Fibroblast of villous mesenchyme (primary cell): ENCODE measurements around the gene EPB41L4B. TPM values are rescaled to one million over a fixed set of nuclear protein-coding genes. Genes with fewer than 3 reads are reported as not detected.

Source experiments
- DNase-seq: peaks from one replicate; pipeline ENCODE4 v3.0.0-alpha.2; 2010; ENCODE audit warnings: low read depth
- H3K4me3 ChIP-seq: 2 replicates; pipeline ENCODE4 v1.5.1; 2011; ENCODE audit warnings: low read depth, mild to moderate bottlenecking, low read length
- CTCF ChIP-seq: IDR thresholded peaks from 2 replicates; pipeline ENCODE4 v1.5.1; 2012; ENCODE audit warnings: low read depth, mild to moderate bottlenecking, low read length; ENCODE audit not compliant: insufficient read depth
- total RNA-seq: library from RNA; depleted of rRNA; stranded (reverse); fragments of >200 nt; gene quantifications from 2 replicates; pipeline ENCODE4 v1.2.3, GENCODE V29; 2012

Gene EPB41L4B
- total RNA-seq, 1 donor, result under 0.01 TPM

DNA sequence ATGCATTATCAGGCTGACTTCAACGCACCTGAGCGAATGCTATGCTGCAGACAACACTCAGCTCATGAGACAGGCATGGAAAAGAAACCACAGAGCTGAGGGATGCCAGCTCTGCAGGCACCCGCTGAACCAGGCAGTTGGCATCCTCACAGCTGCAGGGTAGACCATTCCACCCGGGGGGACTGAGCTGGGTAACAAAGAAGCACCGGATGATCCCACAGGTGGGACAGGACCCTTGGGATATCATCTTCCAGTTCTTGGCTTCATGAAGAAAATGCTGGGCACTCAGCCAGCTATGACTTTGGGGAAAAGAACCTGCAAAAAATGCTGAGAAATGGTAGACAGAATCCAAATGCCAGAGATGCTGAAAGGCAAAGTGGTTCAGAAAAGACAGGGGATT is 9.6 kb downstream of the EPB41L4B start:
- DNase-seq, result no peak
- no peak for TF ChIP-seq CTCF

GRCh38 chr9:109310486-109310901 is 10.4 kb downstream of the EPB41L4B start:
- DNase-seq, result no peak
- no peak for TF ChIP-seq CTCF
- H3K4me3 ChIP-seq, result no peak overlapping the region

More for the DNA sequence above, 9.6 kb downstream of the EPB41L4B start:
- no peak overlapping the region for H3K4me3 ChIP-seq

GRCh38 chr9:109309282-109309681 is 11.6 kb downstream of the EPB41L4B start:
- H3K4me3 ChIP-seq, result no peak overlapping the region
- TF ChIP-seq CTCF, result no peak
- DNase-seq, result no peak

DNA sequence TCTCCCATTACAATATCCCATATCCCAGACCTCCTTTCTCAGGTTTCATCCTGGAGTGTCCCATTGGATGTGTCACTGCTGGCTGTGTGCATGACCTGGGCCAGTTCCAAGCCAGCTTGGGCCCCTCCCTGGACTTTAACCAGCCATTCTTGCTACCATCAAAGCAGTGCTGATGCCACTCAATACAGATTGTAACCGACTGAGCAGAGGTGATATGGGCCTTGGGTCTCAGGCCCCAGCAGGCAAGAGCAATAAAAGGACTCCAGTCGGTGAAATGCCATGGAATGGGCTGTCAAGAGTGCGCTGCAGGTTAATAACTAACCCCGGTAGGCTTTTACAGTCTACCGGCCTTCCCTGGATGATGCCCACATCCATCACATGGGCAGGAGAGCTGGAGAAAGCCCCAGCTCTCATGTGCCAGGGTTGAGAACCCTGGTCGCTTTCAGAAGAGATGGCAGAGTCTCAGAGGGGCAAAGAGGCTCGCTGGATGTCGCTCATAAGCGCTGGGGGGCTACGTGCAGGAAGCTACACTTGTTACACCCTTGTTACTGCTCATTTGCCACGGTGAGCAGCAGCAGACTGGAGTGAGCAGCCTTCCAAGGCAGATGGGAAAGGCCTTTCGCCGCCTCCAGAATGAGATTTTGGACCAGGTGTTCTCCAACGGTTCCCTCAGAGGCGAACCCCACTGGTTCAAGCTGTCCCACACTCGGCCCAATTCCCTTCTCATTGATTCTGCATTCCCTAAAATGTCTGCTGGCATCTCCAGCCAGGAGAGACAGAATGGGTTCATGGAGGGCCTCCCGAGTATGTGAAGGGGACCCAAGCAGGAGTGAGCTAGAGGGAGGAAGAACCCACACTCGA is 13.2 kb downstream of the EPB41L4B start:
- H3K4me3 ChIP-seq, result no peak overlapping the region
- TF ChIP-seq CTCF, result no peak
- DNase-seq, result no peak

DNA sequence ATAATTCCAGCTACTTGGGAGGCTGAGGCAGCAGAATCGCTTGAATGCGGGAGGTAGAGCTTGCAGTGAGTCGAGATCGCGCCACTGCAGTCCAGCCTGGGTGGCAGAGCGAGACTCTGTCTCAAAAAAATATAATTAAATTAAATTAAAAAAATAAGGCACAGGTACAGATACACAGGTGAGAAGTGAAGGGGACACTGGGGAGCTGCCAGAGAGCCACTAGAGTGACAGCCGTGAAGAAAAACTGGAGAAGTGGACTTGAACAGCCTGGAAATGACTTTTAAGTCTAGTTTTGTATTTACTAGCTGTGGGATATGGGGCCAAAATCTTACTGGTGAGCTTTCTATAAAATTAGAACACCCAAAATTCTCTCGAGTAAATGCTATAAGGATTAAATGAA is 15.1 kb downstream of the EPB41L4B start:
- DNase-seq, result no peak
- H3K4me3 ChIP-seq, result no peak overlapping the region
- no peak for TF ChIP-seq CTCF

GRCh38 chr9:109304347-109304746 is 16.5 kb downstream of the EPB41L4B start:
- no peak for TF ChIP-seq CTCF
- H3K4me3 ChIP-seq, result no peak overlapping the region
- DNase-seq, result no peak
